HG02973 (cell line): ENCODE measurements around the gene CCDC136.

Experiments used
- ATAC-seq: cut with Tn5 transposase; IDR thresholded peaks from one replicate; pipeline ENCODE4 v1.9.1; 2021; ENCODE audit warnings: moderate library complexity; ENCODE audit not compliant: unreplicated experiment

Gene CCDC136

DNA sequence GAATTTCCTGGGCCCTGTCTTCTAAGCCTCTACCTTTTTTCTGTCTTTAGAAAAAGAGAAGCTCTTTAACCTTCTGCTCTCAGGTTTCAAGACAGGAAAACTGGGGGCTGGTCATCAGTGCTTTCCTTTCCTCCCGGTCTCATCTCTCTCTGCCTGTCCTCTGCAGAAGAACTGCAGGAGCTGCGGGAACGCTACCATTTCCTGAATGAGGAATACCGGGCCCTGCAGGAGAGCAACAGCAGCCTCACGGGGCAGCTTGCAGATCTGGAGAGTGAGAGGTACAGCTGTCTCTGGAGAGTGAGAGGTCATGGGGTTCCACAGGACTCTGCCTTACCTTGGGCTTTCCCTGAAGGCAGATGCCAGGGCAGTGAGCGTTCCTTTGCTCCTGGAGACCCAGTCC lies 12.7 kb downstream of the CCDC136 start:
- no peak for ATAC-seq

DNA sequence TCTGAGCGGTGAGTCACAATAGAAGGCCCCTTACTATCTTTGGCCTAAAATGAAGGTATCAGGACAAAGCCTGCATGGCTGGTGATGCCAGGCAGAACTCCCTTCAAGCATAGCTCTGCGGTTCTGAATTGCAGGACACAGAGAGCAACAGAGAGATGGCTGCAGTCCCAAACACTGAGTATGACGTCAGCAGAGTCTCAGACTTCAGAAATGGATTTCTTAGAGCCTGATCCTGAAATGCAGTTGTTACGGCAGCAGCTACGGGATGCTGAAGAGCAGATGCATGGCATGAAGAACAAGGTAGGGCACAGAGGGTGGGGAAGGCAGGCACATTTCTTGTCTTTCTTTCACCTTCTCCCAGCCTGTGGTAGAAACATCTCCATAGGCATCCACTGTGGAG lies 13.5 kb downstream of the CCDC136 start:
- no peak for ATAC-seq

DNA sequence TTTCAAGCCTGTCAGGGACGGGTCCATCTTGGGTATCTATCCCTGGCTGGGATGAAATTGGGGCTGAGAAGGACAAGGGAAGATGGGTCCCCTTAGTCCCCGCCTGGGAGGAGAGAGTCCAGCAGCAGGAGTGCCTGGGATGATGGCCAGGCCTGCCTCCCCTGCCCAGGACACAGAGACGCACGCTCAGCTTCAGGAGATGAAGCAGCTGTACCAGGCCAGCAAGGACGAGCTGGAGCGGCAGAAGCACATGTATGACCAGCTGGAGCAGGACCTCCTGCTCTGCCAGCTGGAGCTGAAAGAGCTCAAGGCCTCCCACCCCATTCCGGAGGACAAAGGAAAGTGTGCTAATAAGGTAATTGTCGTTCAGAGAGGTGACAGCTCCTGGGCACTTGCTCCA lies 15.4 kb downstream of the CCDC136 start:
- no peak for ATAC-seq

DNA sequence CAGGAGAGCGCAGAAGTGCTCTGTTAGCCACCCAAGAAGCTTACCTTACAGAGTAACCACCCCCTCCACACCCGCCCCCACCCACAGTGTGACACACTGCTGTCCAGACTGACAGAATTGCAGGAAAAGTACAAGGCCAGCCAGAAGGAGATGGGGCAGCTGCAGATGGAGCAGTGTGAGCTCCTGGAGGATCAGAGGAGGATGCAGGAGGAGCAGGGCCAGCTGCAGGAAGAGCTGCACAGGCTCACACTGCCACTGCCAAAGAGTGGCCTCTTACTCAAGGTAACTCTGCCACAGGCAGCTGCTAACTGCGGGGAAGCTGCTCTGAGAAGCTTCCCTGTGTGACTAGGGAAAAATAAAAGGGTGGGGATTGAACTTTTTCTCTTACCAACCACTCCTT lies 17.6 kb downstream of the CCDC136 start:
- ATAC-seq: no peak

DNA sequence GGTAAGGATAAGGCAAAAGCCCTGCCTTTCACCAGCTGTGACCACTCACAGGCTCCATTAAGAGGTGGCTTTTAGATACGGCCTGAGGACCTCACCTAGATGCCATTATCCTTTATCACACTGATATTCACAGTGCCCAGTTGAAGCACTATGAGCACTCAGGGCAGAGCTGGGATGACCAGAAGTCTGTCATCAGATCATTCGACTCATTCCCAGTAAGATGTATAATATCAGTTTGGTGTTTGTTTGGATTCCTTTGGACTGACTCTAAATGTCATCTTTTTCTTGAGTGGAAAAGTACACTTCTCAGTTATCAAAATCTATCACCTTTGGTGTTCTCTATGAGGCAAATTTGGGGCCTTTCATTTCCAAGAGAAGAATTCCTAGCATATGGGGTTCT lies 18.7 kb downstream of the CCDC136 start:
- ATAC-seq: no peak

DNA sequence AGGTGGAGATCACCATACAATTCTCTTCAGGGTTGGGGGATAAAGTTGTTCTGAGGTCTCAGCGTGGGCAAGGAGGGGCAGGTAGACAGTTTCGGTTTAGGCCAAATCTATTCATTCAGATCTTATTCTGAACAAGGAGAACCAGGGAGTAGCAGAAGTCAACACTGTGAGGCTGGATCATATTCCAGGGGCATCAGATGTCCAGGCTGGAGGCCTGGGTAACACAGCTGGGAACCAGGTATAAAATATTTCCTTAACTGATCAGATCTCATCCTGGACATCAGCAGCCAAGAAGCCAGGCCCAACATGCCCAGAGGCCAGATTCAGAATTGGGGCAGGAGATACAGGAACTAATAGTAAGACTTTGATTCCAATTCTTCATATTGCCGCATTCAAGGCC lies 19.2 kb downstream of the CCDC136 start:
- no peak for ATAC-seq

DNA sequence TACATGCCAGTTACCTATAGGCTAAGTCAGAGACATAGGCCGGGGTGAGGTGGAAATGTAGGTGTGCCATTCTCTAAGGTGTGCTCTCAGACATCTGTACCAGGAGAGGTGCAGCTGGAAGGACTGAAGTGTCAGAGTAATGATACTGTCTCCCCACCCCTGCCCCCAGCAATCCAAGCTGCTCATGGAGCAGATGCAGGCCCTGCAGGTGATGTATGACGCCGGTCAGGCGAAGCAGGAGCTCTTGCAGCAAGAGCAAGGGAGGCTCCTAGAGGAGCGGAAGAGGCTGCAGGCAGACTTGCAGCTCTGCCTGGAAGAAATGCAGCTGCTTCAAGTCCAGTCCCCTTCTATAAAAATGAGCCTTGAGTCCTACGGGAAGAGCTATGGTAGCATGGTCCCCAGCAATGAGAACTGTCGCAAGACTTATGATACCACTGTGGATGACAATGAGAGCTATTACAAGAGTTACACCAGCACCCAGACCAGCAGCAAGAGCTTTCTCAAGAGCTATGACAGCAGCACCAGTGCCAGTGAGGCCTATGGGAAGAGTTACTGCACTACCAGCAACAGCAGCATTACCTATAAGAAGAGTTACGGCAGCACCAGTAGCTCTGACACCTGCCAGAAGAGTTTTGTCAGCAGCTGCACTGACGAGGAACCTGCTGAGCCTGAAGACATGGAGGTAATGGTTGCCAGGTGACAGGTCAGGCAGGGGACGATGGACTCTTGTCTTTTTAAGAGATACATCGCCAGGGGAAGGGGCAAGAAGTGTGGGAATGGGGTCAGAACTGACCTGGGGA lies 20.1 kb downstream of the CCDC136 start:
- ATAC-seq: no peak

DNA sequence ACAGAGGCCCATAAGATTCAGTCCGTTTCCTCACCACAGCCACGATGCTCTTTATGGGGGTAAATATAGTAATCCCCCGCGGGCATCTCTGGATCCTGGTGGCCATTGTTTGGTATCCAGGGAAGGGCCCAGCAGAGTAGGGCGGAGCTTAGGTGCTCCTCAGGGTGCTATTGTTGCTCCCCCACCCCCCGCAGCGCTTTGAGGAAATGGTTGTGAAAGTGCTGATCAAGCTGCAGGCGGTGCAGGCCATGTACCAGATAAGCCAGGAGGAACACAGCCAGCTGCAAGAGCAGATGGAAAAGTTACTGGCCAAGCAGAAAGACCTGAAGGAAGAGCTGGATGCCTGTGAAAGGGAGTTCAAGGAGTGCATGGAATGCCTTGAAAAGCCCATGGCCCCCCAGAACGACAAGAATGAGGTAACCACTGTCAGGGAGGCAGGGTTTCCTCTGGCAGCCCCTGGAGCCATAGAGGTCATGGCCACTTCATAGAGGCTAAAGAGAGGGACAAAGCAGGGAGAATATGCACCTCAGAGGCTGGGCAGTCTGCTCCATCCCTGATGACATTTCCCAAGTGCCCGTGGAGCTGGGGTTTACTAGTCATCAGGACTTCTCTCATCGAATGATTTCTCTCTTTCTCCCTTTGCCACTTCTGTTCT lies 20.9 kb downstream of the CCDC136 start:
- ATAC-seq: no peak

DNA sequence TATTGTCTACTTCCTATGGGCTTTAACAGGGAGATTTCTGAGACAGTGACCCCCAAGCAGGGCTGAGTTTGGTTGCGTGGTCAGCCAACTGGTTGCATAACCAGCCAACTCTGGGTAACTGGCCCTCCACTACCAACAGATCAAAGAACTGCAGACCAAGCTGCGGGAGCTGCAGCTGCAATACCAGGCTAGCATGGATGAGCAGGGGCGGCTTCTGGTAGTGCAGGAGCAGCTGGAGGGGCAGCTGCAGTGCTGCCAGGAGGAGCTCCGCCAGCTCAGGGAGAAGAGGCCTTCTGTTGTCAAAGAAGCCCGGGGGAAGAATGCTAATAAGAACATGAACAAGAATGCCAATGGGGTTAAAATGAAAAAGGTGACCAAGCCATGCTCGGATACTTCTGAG lies 22.7 kb downstream of the CCDC136 start:
- no peak for ATAC-seq

DNA sequence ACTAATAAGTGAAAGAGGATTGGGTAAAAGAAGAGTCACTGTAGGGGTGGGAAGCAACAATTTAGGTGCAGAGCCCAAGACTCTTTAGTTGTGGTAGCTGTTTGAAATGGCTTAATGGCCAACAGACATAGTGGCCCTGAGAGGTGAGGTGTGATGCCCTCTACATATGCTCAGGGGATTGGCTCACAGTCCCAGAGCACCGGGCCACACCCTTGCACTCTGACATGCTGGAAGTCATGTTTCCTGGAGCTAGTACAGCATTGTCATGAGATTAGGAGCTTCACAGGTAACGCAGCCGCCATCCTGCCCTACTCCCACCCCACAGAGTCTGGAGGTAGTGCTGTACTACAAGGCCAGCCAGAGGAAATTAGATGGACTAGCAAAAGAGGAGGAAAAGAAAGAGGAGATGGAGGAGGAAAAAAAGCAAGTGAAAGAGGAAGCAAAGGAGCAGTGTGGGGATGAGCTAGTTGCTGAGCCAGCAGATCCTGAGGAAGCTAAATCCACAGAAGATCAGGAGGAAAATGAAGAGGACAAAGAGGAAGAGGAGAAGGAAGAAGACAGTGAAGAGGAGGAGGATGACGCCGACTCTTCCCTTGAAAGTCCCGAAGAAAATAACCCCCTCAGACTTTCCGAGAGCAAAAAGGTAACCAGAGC lies 23.6 kb downstream of the CCDC136 start:
- no peak for ATAC-seq

DNA sequence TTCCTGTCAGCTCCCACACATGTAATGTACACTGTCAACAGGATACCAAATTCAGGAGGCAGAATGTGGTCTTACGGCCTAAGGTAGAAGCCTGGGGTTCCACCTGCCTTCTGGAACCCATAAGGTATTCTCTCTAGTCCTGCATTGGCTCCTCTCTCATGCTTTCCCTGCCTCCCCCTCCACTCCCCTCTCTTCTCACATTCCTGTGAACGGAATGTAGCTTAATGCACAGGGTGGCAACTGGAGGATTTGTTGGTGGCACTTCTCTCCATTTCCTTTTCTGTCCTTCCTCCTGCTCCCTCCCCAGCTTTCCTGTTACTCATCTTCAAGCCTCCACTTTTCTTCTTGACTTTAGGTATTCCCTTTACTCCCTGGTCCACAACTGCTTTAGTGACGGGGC lies 26.9 kb downstream of the CCDC136 start:
- ATAC-seq: no peak

DNA sequence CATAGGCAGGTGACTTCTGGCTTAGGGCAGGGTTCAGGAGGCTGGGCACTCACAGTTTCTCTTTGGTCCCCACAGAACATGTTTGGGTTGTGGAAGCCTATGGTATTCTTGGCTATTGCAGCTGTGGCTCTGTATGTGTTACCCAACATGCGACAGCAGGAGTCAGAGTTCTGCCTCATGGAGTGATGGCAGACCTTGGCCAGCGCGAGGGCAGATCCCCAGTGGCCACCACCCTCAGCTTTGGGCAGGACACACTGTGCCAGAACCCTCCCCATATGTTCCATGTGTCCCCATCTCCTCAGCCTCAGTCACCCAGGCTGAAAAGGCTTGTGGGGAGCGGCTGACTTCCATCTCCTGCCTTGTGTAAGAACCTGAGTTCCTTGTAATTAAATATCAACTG lies 30.0 kb downstream of the CCDC136 start:
- ATAC-seq: no peak

DNA sequence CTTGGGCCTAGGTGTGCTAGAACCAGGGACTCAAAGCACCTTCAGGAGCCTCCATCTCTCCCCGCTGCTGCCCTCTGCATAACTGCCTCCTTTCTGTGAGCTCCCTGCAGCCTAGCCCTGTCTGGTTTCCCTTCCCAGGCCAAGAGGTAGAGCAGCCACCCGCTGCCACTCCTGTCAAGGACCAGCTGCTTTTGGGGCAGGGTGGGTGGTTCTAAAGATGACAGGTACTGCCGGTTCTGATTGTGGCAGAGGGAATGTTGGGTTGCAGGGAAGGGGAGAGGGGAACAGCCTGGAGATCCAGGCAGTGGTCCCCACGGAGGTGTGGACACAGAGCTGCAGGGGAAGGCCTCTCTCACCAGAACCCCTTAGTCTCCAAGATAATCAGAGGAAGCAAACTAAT lies 34.7 kb downstream of the CCDC136 start:
- no peak for ATAC-seq

DNA sequence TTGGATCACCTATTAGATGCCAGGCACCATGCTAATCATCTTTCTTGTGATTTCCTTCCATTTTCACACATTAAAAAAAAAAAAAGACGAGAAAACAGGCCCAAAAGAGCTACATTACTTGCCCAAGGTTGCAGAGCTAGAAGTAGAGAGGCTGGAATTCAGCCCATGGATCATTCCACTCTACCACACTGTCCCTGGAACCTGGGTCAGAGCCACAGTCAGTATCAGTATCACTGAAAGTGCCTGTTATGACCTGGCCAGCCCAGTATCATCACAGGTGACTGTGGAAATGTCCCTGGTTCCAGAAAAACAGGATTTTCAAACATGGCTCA lies 35.1 kb downstream of the CCDC136 start:
- no peak for ATAC-seq

DNA sequence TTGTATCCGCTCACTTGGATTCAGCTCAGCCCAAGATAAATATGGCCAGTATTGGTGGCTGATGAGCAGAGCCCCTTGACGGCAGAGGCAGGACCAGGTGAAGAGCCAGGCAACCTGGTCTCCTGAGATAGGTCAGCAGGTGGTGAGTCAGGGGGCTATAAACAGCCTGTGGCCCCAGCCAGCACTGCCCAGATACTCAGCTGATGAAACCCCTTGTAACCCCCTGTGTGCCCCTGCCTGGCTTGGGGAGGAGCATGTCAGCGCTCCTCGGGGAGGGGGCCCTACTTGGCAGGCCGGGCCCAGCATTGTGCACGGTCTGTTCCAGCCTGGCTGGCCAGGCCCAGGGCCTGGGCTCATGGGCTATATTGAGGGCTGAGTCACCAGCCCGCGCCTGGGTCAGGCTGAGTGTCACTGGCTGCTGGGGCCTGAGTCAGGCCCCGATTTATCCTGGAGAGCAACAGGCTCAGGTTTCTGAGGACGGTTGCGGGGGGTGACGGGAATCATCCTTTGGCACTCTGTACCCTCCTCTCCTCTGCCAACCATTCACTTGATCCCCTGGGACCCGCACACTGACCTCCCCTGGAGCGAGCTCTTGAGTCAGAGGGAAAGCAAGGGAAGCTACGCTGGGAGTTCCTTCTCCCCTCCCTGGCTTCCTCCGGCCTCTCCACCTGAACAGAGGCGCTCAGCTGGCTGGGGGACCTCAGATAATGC lies 35.6 kb downstream of the CCDC136 start:
- ATAC-seq: no peak

DNA sequence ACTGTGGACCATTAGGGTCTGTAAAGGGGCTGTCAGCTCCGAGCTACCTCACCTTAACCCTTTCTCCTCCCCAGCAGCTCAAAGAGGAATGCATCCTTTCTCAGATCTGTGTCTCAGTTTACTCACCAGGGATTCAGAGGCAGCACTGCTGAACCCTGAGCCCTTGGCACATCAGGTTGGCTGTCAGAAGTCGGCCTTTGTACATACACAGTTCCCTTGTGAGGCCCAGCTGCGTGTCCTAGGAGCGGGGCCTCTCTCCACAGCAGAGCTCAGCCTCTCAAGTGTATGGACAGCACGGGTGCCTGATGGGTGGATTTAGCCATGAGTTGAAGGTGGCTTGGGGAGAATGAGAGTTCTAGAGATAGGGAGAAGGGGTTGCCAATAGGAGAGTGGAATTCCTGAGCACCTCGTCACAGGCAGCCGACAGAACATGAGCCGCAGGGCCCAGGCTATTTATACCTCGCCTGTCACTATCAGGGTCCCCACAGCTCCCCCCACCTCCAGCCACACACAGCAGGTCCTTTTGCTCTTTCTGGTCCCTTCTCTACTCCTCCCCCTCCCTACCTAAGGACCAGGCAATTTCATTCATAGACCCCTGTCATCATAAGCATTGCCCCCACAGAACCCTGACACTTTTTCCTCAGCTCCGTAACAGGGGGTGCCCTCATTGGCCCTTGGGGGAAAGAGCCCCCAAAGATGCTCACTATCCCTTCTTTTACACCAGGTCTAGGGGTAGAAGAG lies 36.4 kb downstream of the CCDC136 start:
- ATAC-seq: no peak

DNA sequence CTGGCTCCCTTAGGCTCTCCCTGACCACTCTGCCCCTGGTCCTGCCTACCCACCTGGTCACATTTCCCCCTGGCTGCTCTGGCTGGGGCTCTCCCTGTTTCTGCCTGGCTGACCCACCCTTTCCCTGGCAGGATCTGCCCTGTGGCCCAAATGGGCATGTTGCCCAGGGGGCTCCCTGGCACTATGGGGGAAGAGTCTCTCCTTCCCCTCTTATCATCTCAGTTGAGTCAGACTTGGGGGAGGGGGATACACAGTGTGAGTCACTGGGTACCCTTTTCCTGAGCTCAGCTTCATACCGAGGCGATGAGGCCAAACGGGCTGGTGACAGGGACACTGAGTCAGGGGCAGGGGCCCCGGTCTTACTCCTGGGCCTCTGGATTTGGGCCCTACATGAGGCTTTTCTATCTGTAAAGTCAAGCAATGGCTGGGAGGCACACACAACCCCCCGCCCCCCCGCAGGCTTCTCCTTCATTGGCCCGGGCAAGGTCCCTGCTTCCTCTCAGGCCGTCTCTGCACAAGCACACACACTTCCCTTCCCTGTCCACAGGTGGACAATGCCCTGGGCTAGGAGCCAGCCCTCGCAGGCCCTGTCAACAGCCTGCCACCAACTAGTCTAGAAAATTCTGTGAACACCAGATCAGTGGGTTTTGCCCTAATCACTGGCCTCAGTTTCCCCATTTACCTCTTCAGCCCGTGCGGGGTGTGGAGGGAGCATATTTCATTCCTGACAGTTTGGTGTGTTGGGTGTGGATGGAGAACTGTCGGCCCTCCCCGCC lies 37.8 kb downstream of the CCDC136 start:
- no peak for ATAC-seq

DNA sequence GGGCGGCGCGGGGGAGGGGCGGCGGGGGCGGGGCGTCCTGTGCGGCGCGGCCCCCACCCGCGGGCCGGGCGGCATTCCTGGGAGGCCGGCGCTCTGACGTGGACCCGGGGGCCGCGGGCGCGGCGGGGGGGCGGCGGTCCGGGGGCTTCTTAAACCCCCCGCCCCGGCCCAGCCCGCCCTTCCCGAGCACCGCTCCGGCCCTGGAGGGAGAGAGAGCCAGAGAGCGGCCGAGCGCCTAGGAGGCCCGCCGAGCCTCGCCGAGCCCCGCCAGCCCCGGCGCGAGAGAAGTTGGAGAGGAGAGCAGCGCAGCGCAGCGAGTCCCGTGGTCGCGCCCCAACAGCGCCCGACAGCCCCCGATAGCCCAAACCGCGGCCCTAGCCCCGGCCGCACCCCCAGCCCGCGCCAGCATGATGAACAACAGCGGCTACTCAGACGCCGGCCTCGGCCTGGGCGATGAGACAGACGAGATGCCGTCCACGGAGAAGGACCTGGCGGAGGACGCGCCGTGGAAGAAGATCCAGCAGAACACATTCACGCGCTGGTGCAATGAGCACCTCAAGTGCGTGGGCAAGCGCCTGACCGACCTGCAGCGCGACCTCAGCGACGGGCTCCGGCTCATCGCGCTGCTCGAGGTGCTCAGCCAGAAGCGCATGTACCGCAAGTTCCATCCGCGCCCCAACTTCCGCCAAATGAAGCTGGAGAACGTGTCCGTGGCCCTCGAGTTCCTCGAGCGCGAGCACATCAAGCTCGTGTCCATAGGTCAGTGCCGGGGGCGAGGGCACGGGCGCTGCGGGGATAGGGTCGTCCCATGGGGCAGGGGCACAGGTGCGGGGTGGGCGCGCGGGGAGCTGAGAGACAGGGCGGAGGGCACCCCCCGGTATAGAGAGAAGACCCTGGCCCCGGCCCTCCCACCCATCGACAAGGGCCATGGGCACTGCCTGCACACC lies 38.7 kb downstream of the CCDC136 start, which contains the start of gene FLNC:
FLNC (plus strand) TSS at position 176 of the 947 bp plus-strand sequence; CDS start at position 408, 232 bp downstream.
- no peak for ATAC-seq
